Pulmonary artery endothelial cell (primary cell): ENCODE data around the gene DNAJC19. TPM values are rescaled to one million over a fixed set of nuclear protein-coding genes. Genes with fewer than 3 reads are reported as not detected.

Source experiments
- DNase-seq: peaks from one replicate; pipeline ENCODE4 v3.0.0-alpha.2; 2011; ENCODE audit warnings: low read depth, low spot score
- total RNA-seq: library from RNA; depleted of rRNA; stranded (reverse); fragments of >200 nt; gene quantifications from 2 replicates; pipeline ENCODE4 v1.2.3, GENCODE V29; 2014

DNAJC19 gene
- total RNA-seq, 1 donor from 2014 or later = 35.4 TPM

GRCh38 chr3:180961552-180961951 is 28.0 kb downstream of the DNAJC19 start:
- no peak for DNase-seq

DNA sequence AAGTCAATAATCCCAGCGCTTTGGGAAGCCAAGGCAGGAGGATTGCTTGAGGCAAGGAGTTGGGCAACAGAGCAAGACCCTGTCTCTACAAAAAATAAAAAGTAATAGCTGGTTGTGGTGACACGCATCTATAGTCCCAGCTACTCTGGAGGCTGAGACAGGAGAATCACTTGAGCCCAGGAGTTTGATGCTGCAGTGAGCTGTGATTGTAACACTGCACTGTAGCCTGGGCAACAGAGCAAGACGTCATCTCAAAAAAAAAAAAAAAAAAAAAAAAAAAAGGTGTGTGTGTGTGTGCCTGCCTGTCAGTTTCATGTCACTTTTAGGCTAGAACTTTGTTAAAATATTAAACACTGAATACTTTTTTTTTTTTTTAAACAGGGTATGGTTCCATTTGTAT is 28.4 kb downstream of the DNAJC19 start:
- no peak for DNase-seq

- DNase-seq = no peak
Observed at GRCh38 chr3:180959691-180960090, 29.8 kb downstream of the DNAJC19 start.

DNA sequence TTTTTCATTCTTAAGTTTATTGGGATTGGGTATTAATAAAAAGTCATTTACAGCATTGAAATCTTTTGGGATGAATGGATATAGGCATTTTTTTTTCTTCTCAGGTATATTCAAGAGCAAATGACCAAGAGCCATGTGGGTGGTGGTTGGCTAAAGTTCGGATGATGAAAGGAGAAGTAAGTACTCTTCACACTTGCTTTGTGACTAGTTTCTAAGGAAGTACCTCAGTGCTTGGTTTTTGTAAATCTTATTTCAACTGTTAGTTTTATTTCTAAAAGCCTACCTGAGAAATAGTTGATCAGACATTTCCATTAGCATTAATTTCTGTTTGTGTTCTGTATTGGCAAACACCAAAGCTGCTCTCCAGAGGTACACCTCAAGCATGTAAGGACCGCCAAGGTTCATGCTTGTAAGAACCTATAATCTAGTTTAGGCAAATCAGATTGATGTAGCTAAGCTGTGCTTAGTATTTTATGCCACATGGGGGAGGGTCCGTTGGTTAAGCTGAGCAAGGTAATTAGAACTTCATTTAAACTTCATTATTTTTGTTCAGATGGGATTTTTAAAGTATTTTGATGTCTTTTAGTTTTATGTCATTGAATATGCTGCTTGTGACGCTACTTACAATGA is 41.7 kb downstream of the DNAJC19 start:
- DNase-seq = no peak

DNA sequence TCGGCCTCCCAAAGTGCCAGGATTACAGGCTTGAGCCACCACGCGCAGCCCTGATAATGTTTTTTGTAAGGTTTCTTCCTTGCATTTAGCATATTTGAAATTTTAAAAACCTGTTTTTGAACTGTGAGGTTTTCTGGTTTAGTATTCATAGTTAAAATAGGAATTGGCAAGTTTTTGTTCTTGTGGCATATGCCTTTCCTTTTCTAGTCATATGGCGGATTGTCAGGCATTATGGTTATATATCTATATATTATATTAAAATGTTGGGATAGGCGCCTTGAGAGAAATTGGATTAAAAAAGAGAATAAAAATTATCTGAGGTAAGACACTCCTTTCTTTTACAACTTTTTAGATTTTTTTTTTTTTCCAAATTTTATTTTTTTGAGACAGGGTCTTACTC is 48.7 kb downstream of the DNAJC19 start:
- DNase-seq = no peak

GRCh38 chr3:180934638-180935037 is 54.9 kb downstream of the DNAJC19 start:
- no peak for DNase-seq

Other genes with a start within 250 kb of the DNAJC19 start
- gene FXR1, start 77.1 kb downstream of the DNAJC19 start, total RNA-seq = 219 and 244 TPM in 2 replicates